Stimulated activated CD8-positive, alpha-beta memory T cell treated with anti-CD3 and anti-CD28 coated beads, Interleukin-7, amount 100 ng/mL, for 4 hours (primary cell): ENCODE measurements around the gene STK32B.
"Not testable (repeated sequence)": the region's sequence is repeated elsewhere in the genome, so short reads cannot be mapped to it uniquely, and the experiment has no call there.

Experiments
- DNase-seq, 2 donors: peaks; one replicate each; pipeline ENCODE4 v3.0.0-alpha.2; 2020; ENCODE audit warnings: low read depth in 2 of 2

Gene STK32B

GRCh38 chr4:5443976-5444802, 392.9 kb downstream of the STK32B start:
- DNase-seq = not testable (repeated sequence)

- DNase-seq = no peak
Measured at GRCh38 chr4:5444918-5445517, 393.7 kb downstream of the STK32B start.

- DNase-seq = no peak
Measured at GRCh38 chr4:5446595-5447226, 395.4 kb downstream of the STK32B start.

GRCh38 chr4:5447755-5448154, 396.5 kb downstream of the STK32B start:
- no peak for DNase-seq

GRCh38 chr4:5448221-5448620, 396.9 kb downstream of the STK32B start:
- DNase-seq = no peak

- DNase-seq = no peak
Measured at GRCh38 chr4:5451243-5451642, 400.0 kb downstream of the STK32B start.

GRCh38 chr4:5452156-5452555, 400.9 kb downstream of the STK32B start:
- DNase-seq = no peak

GRCh38 chr4:5455003-5455585, 403.8 kb downstream of the STK32B start:
- no peak for DNase-seq

- no peak for DNase-seq
Measured at GRCh38 chr4:5456296-5456845, 405.1 kb downstream of the STK32B start.

- no peak for DNase-seq
Measured at GRCh38 chr4:5458676-5459075, 407.4 kb downstream of the STK32B start.

- DNase-seq = no peak
Measured at GRCh38 chr4:5459236-5459635, 408.0 kb downstream of the STK32B start.

- no peak for DNase-seq
Measured at GRCh38 chr4:5460106-5460801, 409.0 kb downstream of the STK32B start.

- DNase-seq = no peak
Measured at GRCh38 chr4:5461477-5461876, 410.2 kb downstream of the STK32B start.

- no peak for DNase-seq
Measured at GRCh38 chr4:5462254-5462835, 411.1 kb downstream of the STK32B start.

- DNase-seq = no peak
Measured at GRCh38 chr4:5462896-5463295, 411.6 kb downstream of the STK32B start.

- no peak for DNase-seq
Measured at GRCh38 chr4:5463361-5463760, 412.1 kb downstream of the STK32B start.

- DNase-seq = no peak
Measured at GRCh38 chr4:5463936-5464650, 412.8 kb downstream of the STK32B start.

GRCh38 chr4:5465529-5465928, 414.2 kb downstream of the STK32B start:
- DNase-seq = no peak

- DNase-seq = no peak
Measured at GRCh38 chr4:5465956-5466355, 414.7 kb downstream of the STK32B start.

GRCh38 chr4:5467111-5467510, 415.8 kb downstream of the STK32B start:
- DNase-seq = no peak
